ENCODE measurements around the gene ANXA1.

The ANXA1 gene

DNA sequence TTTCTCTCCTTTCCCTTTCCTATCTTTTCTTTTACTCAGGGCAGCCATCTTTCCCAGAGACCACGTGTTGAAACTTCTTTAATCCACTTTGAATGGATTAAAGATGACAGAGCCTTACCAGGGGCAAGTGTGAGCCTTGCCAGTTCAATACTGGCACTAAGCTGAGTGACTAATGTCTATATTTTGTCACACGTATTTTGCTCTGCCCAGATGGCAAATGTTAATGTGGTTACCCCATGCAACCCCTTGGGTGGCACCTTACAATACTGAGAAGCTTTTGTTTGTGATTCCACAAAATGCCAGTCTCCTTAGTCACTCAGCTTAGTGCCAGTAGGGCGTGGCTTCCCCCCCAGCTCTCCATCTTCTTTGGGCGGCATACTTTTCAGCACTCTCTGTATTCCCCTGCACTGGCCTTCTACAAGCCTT lies 24.8 kb downstream of the ANXA1 start:
- DNase-seq (ENCODE audit: low read depth) = no peak
- TF ChIP-seq, protein P1, sequence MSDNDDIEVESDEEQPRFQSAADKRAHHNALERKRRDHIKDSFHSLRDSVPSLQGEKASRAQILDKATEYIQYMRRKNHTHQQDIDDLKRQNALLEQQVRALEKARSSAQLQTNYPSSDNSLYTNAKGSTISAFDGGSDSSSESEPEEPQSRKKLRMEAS (IDR thresholded peaks at IDR 0.05; ENCODE audit: low read depth, low read length) = no peak
- TF ChIP-seq POLR2A (IDR thresholded peaks at IDR 0.05; ENCODE audit: extremely low read depth, insufficient read length) (no peak), MYC (IDR thresholded peaks at IDR 0.05; ENCODE audit: low read depth, low read length) (no peak)
- TF ChIP-seq, protein P2, sequence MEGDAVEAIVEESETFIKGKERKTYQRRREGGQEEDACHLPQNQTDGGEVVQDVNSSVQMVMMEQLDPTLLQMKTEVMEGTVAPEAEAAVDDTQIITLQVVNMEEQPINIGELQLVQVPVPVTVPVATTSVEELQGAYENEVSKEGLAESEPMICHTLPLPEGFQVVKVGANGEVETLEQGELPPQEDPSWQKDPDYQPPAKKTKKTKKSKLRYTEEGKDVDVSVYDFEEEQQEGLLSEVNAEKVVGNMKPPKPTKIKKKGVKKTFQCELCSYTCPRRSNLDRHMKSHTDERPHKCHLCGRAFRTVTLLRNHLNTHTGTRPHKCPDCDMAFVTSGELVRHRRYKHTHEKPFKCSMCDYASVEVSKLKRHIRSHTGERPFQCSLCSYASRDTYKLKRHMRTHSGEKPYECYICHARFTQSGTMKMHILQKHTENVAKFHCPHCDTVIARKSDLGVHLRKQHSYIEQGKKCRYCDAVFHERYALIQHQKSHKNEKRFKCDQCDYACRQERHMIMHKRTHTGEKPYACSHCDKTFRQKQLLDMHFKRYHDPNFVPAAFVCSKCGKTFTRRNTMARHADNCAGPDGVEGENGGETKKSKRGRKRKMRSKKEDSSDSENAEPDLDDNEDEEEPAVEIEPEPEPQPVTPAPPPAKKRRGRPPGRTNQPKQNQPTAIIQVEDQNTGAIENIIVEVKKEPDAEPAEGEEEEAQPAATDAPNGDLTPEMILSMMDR (IDR thresholded peaks at IDR 0.05; ENCODE audit: low read depth, low read length) = no peak
- no peak overlapping the region for H3K4me3 ChIP-seq (ENCODE audit: low read depth, low read length)

DNA sequence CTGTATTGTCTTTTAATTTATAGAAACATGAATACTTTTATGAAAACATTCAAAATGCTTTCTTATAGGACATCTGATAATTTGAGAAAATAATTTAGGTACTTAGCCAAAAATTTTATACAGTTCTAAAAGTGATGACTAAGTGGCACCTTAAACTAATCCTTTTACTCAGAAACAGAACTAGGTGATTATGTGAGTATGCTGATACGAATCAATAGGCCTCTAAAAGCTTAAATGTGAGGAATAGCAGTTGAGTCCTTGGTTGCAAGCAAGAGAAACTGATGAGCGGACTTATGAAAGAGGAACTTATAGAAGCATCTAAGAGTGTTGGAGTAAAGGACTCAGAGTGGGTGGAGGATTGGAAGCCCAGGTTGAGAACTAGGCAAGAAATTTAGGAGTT lies 26.4 kb downstream of the ANXA1 start:
- TF ChIP-seq POLR2A (IDR thresholded peaks at IDR 0.05; ENCODE audit: extremely low read depth, insufficient read length) (no peak), MYC (IDR thresholded peaks at IDR 0.05; ENCODE audit: low read depth, low read length) (no peak)
- TF ChIP-seq, protein P2 (IDR thresholded peaks at IDR 0.05; ENCODE audit: low read depth, low read length) = no peak
- TF ChIP-seq, protein P1 (IDR thresholded peaks at IDR 0.05; ENCODE audit: low read depth, low read length) = no peak
- DNase-seq (ENCODE audit: low read depth) = no peak
- H3K4me3 ChIP-seq (ENCODE audit: low read depth, low read length) = no peak overlapping the region

DNA sequence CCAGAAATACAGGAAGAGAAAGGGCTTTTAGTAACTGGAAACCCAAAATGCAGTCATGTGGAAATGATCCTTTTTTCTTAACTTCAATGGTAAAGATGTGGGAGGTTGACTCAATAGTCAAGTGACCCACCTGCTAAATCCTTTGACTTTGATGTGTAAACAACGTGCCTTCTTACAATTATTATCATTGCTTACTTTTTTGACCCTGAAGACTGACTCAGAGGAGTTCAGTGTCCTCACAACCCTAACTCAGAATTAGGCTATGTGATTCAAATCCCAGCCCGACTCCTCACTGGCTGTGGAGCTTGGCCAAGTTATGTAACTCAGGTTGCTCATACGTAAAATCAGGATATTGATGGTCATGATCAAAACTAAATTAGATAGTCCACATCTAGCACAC lies 27.9 kb downstream of the ANXA1 start:
- TF ChIP-seq MYC (IDR thresholded peaks at IDR 0.05; ENCODE audit: low read depth, low read length) (no peak), POLR2A (IDR thresholded peaks at IDR 0.05; ENCODE audit: extremely low read depth, insufficient read length) (no peak)
- TF ChIP-seq, protein P1 (IDR thresholded peaks at IDR 0.05; ENCODE audit: low read depth, low read length) = no peak
- TF ChIP-seq, protein P2 (IDR thresholded peaks at IDR 0.05; ENCODE audit: low read depth, low read length) = no peak
- no peak overlapping the region for H3K4me3 ChIP-seq (ENCODE audit: low read depth, low read length)

DNA sequence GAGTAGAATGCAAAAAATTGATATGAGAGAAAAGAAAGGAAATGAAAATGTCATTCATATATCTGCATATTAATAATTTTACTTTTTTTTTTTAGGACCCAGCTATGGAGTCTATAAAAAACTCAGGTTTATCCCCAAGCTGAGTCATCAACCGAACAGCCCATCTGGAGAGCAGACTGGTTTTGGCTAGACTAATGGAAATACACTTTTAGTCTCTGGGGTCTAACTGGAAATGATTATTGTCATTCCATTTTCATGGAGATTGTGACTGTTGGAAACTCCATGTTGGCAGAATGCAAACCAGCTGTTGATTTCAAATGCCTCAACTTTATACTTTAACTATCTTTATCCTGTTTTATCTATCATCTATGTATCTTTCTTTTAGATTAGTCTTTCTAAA lies 28.7 kb downstream of the ANXA1 start:
- H3K4me3 ChIP-seq (ENCODE audit: low read depth, low read length) = no peak overlapping the region
- DNase-seq (ENCODE audit: low read depth) = peak; percentile 24
- TF ChIP-seq MYC (IDR thresholded peaks at IDR 0.05; ENCODE audit: low read depth, low read length) (no peak), POLR2A (IDR thresholded peaks at IDR 0.05; ENCODE audit: extremely low read depth, insufficient read length) (no peak)
- TF ChIP-seq, protein P1 (IDR thresholded peaks at IDR 0.05; ENCODE audit: low read depth, low read length) = no peak
- TF ChIP-seq, protein P2 (IDR thresholded peaks at IDR 0.05; ENCODE audit: low read depth, low read length) = no peak

More for the DNA sequence above, 27.9 kb downstream of the ANXA1 start:
- DNase-seq (ENCODE audit: low read depth) = no peak

DNA sequence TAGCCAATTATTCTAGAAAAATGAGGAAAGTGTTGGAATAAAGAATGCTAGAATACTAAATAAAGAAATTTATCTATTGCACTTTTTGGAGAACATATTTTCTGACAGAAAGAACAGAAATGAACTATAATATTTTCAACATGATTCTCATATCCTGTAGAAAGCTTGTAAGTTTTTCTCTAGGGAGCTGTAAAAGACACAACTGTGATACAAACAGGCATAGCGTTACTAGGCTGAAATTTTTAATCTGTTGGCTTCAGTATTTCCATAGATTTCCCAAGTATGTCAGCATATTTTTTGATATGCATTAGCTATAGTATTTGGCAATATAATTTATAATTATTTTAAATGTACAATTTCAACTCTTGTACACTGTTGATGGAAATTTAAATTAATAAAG lies 31.3 kb downstream of the ANXA1 start:
- DNase-seq (ENCODE audit: low read depth) = peak; percentile 18
- TF ChIP-seq, protein P1 (IDR thresholded peaks at IDR 0.05; ENCODE audit: low read depth, low read length) = no peak
- no peak for TF ChIP-seq POLR2A (IDR thresholded peaks at IDR 0.05; ENCODE audit: extremely low read depth, insufficient read length)
- TF ChIP-seq MYC (IDR thresholded peaks at IDR 0.05; ENCODE audit: low read depth, low read length) = no peak
- TF ChIP-seq, protein P2 (IDR thresholded peaks at IDR 0.05; ENCODE audit: low read depth, low read length) = no peak
- H3K4me3 ChIP-seq (ENCODE audit: low read depth, low read length) = no peak overlapping the region
